ENCODE results near the gene PTRHD1. TPM values are rescaled to one million over a fixed set of nuclear protein-coding genes. Genes with fewer than 3 reads are reported as not detected.

The PTRHD1 gene
- total and polyA plus RNA-seq, 7 donors = 16.6 to 38.3 (median 27.1) TPM

DNA sequence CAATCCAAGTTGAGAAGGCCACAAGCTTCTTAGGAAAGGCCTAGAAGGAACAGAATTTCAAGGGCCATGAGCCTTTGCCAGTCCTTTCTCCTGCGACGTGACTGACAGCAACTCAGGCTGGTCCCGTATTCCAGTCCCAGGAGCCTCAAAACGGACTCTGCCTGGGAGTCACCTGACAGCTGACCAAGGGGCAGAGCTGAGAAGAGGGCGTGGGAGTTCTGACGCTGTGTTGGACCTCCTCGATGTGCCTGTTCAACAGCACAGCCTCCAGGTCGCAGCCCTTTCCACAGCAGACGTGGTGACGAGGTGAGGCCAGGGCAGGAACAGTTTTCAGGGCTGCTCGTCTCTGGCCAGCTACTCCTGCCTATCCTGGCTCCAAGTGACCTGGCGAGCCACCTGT lies 37.6 kb upstream of the PTRHD1 start:
- no peaks in the 10 kb centered on the region for H3K36me3 ChIP-seq (ENCODE audit: insufficient read depth in 1 of 2, low read depth in 1 of 2)
- intact Hi-C loops (cut with DNase I) = no loop called here
- DNase-seq = peak in 1 of 2 donors; percentile 41
- ATAC-seq = no peak
- no peaks in the 10 kb centered on the region for H3K27me3 ChIP-seq (ENCODE audit: insufficient read depth in 3 of 3, low read length in 2 of 3)
- no peak overlapping the region for H3K27ac ChIP-seq
- TF ChIP-seq, protein P1, sequence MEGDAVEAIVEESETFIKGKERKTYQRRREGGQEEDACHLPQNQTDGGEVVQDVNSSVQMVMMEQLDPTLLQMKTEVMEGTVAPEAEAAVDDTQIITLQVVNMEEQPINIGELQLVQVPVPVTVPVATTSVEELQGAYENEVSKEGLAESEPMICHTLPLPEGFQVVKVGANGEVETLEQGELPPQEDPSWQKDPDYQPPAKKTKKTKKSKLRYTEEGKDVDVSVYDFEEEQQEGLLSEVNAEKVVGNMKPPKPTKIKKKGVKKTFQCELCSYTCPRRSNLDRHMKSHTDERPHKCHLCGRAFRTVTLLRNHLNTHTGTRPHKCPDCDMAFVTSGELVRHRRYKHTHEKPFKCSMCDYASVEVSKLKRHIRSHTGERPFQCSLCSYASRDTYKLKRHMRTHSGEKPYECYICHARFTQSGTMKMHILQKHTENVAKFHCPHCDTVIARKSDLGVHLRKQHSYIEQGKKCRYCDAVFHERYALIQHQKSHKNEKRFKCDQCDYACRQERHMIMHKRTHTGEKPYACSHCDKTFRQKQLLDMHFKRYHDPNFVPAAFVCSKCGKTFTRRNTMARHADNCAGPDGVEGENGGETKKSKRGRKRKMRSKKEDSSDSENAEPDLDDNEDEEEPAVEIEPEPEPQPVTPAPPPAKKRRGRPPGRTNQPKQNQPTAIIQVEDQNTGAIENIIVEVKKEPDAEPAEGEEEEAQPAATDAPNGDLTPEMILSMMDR (IDR thresholded peaks at IDR 0.05) = no peak
- 90 to 92% (median 91%) methylated on average over 11 to 12 of the region's 12 CpGs for WGBS, 3 donors
- no peaks in the 10 kb centered on the region for H3K9me3 ChIP-seq
- peaks cover 5% of the 10 kb centered on the region for H3K4me1 ChIP-seq
- no peak overlapping the region for H3K4me3 ChIP-seq

DNA sequence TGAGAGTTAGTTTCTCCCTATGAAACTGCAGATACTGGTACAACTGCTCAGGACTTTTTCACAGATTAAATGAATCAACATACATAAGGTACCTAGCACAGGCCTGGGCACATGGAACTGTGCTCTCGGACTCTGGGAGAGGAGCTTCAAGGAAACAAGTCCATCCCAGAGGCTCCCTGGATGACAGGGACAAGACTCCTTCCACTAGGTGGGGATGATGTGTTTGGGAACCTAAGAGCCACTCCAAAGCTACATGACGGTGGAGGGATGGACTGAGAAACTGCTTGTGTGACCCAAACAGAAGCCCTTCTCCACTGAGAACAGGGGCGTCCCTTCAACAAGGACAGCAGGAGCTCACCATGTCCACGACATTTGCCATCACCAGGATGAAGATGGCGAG lies 37.2 kb upstream of the PTRHD1 start:
- TF ChIP-seq, protein P1 (IDR thresholded peaks at IDR 0.05) = no peak
- H3K27me3 ChIP-seq (ENCODE audit: insufficient read depth in 3 of 3, low read length in 2 of 3) = no peaks in the 10 kb centered on the region
- H3K4me3 ChIP-seq = no peak overlapping the region
- peak in 1 of 2 donors; percentile 25 for DNase-seq
- no peak for ATAC-seq
- intact Hi-C loops (cut with DNase I) = no loop called here
- no peaks in the 10 kb centered on the region for H3K36me3 ChIP-seq (ENCODE audit: insufficient read depth in 1 of 2, low read depth in 1 of 2)
- no peaks in the 10 kb centered on the region for H3K9me3 ChIP-seq
- peaks cover 5% of the 10 kb centered on the region for H3K4me1 ChIP-seq
- 89 to 94% (median 92%) methylated on average over 5 of the region's 5 CpGs for WGBS, 3 donors
- no peak overlapping the region for H3K27ac ChIP-seq

DNA sequence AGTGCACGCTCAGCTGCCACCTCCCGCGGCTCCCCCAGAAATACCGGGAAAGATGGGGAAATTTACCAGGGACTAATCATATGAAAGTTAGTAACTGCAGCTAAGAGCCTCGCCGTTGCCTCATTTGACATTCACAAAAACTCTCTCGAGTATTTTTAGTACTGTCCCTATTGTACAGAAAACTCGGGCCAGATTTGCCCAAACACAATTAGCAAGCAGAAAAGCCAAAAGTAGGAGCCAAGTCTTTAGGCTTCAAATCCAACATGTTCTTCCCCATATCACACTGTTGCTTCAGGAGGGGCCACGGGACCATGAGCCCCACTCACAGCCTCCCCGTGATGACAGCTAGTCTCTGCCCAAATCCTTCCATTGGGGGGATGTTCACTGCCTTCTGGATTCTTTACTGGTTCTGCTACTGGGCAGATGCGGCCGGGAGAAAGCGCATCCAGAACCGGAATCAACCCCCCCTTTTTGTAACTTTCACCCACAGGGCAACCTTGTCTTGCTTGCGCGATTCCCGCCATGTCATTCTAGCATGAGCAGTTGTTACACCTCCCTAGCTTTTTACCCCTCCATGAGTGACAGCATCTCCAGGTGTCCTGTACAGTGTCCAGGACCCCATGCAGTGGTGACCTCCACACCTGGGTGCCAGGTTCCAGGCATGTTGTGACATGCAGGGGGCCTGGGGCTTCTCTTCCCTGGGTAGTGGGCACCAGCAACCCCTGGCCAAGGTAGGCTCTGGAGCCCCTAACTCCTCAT lies 35.2 kb upstream of the PTRHD1 start:
- peaks cover 5% of the 10 kb centered on the region for H3K4me1 ChIP-seq
- 49 to 56% (median 51%) methylated on average over 17 of the region's 17 CpGs for WGBS, 3 donors
- H3K4me3 ChIP-seq = no peak overlapping the region
- ATAC-seq = no peak
- H3K27me3 ChIP-seq (ENCODE audit: insufficient read depth in 3 of 3, low read length in 2 of 3) = no peaks in the 10 kb centered on the region
- DNase-seq = no peak
- H3K9me3 ChIP-seq = no peaks in the 10 kb centered on the region
- intact Hi-C loops (cut with DNase I) = loop anchor here in 1 of 2 donors (5.0 kb wide), 1 partner anchor 341 kb away; no protein-coding TSS in a partner anchor
- TF ChIP-seq, protein P1 (IDR thresholded peaks at IDR 0.05) = no peak
- no peaks in the 10 kb centered on the region for H3K36me3 ChIP-seq (ENCODE audit: insufficient read depth in 1 of 2, low read depth in 1 of 2)
- H3K27ac ChIP-seq = no peak overlapping the region

DNA sequence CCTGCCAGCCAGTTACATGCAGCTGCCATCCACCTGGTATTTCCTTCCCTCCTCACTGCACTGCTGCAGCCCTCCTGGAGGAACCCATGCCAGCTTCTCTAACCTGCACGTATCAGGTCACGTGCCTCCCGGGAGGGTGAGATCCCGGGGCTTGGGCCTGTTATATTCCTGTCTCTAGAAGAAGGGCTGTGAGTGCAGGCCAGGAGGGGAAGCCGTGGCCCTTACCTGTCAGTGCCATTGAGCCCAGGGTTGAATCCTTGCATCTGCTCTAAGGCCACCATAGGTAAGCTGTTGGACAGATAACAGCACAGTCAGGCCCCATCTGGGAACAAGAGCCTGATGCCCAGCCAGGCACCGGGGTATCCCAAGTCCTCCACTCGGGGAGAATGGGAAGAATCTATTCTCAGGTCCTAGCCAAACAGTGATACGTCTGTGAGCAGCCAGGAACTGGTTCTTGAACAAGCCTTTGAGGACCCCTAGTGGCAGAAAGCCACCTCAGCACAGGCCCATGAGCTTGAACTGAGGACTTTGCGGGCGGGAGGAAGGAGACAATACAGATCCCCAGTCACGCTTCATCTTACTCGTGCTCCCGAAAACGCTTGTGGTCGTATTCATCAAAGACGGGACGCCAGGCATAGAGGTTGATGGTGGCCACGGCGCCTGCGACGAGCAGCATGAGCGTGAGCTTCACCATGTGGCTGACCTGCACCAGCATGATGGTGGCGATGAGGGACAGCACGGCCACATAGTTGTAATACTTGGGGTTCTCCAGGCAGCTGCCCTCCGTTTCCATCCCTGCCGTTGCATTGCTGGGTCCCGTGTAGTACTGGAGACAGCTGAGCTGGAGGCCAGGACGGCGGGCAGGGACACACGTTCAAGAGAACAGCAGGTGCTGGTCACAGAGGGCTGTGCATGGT lies 34.4 kb upstream of the PTRHD1 start:
- H3K4me1 ChIP-seq = peaks cover 5% of the 10 kb centered on the region
- 14 to 17% (median 14%) methylated on average over 28 to 30 of the region's 30 CpGs for WGBS, 3 donors
- no peak overlapping the region for H3K27ac ChIP-seq
- DNase-seq (peak; percentile 74 to 81), ATAC-seq (peak; percentile 87 to 94 (median 90))
- no peaks in the 10 kb centered on the region for H3K9me3 ChIP-seq
- H3K4me3 ChIP-seq = peak overlapping the region; percentile 23
- TF ChIP-seq, protein P1 (IDR thresholded peaks at IDR 0.05) = peak; percentile 89
- no peaks in the 10 kb centered on the region for H3K27me3 ChIP-seq (ENCODE audit: insufficient read depth in 3 of 3, low read length in 2 of 3)
- intact Hi-C loops (cut with DNase I) = loop anchor here (2.0 to 5.0 kb wide), 2 partner anchors 340 to 417 kb away; no protein-coding TSS in a partner anchor
- no peaks in the 10 kb centered on the region for H3K36me3 ChIP-seq (ENCODE audit: insufficient read depth in 1 of 2, low read depth in 1 of 2)
